K562 treated with DMSO at 1 percent for 48 hours (cell line): ENCODE results near the gene SERINC5. TPM values are rescaled to one million over a fixed set of nuclear protein-coding genes. Genes with fewer than 3 reads are reported as not detected.

Source experiments
- total RNA-seq: library from RNA; unstranded; fragments of 300-600 nt; gene quantifications from 2 replicates; pipeline ENCODE4 v1.2.3, GENCODE V29; 2022; ENCODE audit warnings: low replicate concordance; ENCODE audit errors: extremely low read depth

SERINC5 gene
- not detected in 2 replicates for total RNA-seq

DNA sequence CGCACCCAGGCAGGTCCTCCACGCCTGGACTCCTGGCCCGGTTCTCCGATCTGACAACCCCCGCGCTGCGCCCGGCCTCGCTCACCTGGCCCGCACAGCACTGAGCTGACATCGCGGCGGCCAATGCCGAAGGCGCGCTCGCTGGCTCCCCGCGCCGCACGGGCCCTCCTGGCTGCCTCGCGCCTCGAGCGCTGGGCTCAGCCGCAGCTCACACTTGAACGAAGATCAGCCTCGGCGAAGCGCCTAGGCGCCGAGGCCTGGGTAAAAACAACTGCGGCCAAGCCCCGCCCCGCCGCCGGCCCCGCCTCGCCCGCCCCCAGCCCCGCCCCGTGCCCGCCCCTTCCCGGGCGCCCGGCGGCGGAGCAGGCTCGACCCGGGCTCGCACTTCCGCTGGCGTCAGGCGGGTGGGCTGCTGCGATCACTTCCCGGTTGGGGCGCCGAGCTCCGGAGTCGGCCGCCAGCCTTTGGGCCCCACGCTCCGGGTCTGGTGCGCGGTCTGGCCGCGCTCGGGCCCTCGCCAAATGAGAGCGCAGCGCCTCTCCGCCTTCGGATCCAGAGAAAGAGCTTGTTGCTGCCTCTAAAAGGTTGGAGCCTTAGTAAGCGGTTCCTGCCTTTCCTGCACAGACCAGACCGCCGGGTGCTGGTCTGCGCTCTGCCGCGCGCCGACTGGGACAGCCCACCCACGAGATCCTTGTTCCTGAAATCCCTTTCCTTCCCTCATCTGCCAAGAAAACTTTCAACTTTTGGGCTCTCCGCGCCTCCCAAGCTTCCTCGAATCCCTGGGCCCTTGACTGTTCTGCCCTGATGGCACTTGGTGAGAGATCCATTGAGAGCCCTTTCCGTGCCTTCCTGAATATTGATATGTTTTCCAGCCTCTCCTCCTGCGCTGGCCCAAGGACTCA lies at the start of gene SERINC5:
TSS of gene SERINC5 (minus strand) at position 238 of the 902 bp plus-strand sequence. CDS start at position 112, 126 bp downstream.

Other genes starting within 250 kb of the SERINC5 start
- gene THBS4, start 220.7 kb downstream of the SERINC5 start, total RNA-seq = not detected in 2 replicates
- not detected in 2 replicates for gene SPZ1, start 64.0 kb upstream of the SERINC5 start, total RNA-seq
- not detected in 2 replicates for gene ZFYVE16, start 152.0 kb upstream of the SERINC5 start, total RNA-seq
- gene FAM151B, start 232.1 kb upstream of the SERINC5 start, total RNA-seq = not detected in 2 replicates